Activated T-cell treated with anti-CD3 and anti-CD28 coated beads, Interleukin-2, amount 50 U/mL, for 72 hours (primary cell): ENCODE results near the gene ELN. TPM values are rescaled to one million over a fixed set of nuclear protein-coding genes. Genes with fewer than 3 reads are reported as not detected.

Experiments used
- ATAC-seq, 2 donors: fragments of 150-1000 bp; cut with Tn5 transposase; replicated peaks in 1 of 2; 2 replicates each; pipeline ENCODE4 v1.10.0; 2021; ENCODE audit warnings: moderate library complexity in 2 of 2, mild to moderate bottlenecking in 1 of 2
- DNase-seq, 2 donors: peaks; one replicate each; pipeline ENCODE4 v3.0.0; 2021 to 2022; ENCODE audit warnings: mixed read lengths in 1 of 2
- H3K27ac Mint-ChIP-seq: one replicate; pipeline ENCODE4 v1.8.0; 2022; ENCODE audit warnings: mild to moderate bottlenecking, moderate library complexity, mixed read lengths
- H3K27me3 Mint-ChIP-seq: one replicate; pipeline ENCODE4 v1.8.0; 2022; ENCODE audit warnings: low read depth, mixed read lengths
- H3K36me3 Mint-ChIP-seq, 2 donors: one replicate each; pipeline ENCODE4 v1.8.0; 2022; ENCODE audit warnings: mixed read lengths in 2 of 2, mild to moderate bottlenecking in 1 of 2; ENCODE audit not compliant: insufficient read depth in 2 of 2
- H3K4me1 Mint-ChIP-seq: one replicate; pipeline ENCODE4 v1.8.0; 2022; ENCODE audit warnings: low read depth, mixed read lengths
- H3K4me3 Mint-ChIP-seq, 2 donors: one replicate each; pipeline ENCODE4 v1.8.0; 2022; ENCODE audit warnings: mild to moderate bottlenecking in 2 of 2, mixed read lengths in 2 of 2, moderate library complexity in 2 of 2
- H3K9me3 Mint-ChIP-seq, 2 donors: one replicate each; pipeline ENCODE4 v1.8.0; 2022; ENCODE audit warnings: mixed read lengths in 2 of 2
- total RNA-seq, 2 donors: library from RNA; stranded (reverse); gene quantifications; one replicate each; pipeline ENCODE4 v1.2.3, GENCODE V29; 2022

ELN gene
- total RNA-seq, 2 donors from 2014 or later: not detected

DNA sequence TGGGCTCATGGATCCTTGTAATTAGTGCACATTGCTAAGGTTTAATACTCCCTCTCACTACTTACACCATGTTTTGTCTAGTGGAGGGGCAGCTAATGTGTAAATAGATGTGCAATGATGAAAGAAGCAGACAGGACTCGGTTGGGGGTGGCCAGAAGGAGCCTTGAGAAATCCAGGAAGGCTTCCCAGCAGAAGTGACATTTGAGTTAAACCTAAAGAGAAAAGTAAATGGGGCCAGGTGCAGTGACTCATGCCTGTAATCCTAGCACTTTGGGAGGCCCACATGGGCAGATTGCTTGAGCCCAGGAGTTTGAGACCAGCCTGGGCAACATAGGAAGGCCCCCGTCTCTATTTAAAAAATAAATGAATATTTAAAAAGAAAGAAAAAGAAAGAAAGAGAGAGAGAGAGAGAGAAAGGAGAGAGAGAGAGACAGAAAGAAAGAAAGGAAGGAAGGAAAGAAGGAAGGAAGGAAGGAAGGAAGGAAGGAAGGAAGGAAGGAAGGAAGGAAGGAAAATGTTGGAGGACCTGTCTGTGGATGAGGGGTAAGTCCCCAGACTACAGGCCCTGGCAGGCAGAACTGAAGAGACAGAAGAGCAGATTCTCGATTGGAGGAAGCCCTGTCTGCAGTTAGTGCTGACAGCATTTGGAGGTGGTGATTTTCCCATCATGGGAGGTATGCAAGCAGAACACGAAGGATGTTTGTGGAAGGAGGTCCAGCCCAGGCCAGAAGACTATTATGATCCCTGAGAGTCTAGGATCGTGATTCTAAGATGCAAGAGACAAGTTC lies 3.6 kb downstream of the ELN start:
- Mint-ChIP-seq H3K9me3 (no peaks in the 10 kb centered on the region), H3K27ac (no peak overlapping the region), H3K4me3 (no peak overlapping the region), H3K36me3 (no peaks in the 10 kb centered on the region), H3K27me3 (peaks cover 34% of the 10 kb centered on the region), H3K4me1 (peaks cover 9% of the 10 kb centered on the region)
- ATAC-seq (no peak), DNase-seq (no peak)

DNA sequence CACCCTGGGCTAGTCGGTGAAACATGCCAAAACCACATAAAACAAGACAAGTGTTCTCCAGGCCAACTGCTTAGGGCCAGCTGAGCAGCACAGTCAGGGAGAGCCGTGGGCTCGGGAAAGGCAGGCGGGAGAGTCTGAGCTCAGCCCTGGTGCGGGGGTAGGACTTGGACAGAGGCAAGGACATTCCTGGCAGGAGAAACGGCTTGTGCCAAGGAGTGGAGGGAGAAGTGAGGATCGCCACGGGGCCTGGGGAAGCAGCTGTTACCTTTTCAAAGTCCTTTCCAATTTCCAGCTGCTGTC lies 4.2 kb downstream of the ELN start:
- no peaks in the 10 kb centered on the region for H3K9me3 Mint-ChIP-seq
- no peak overlapping the region for H3K27ac Mint-ChIP-seq
- peaks cover 6% of the 10 kb centered on the region for H3K4me1 Mint-ChIP-seq
- H3K36me3 Mint-ChIP-seq: no peaks in the 10 kb centered on the region
- peaks cover 29% of the 10 kb centered on the region for H3K27me3 Mint-ChIP-seq
- H3K4me3 Mint-ChIP-seq: no peak overlapping the region
- ATAC-seq (no peak), DNase-seq (no peak)

DNA sequence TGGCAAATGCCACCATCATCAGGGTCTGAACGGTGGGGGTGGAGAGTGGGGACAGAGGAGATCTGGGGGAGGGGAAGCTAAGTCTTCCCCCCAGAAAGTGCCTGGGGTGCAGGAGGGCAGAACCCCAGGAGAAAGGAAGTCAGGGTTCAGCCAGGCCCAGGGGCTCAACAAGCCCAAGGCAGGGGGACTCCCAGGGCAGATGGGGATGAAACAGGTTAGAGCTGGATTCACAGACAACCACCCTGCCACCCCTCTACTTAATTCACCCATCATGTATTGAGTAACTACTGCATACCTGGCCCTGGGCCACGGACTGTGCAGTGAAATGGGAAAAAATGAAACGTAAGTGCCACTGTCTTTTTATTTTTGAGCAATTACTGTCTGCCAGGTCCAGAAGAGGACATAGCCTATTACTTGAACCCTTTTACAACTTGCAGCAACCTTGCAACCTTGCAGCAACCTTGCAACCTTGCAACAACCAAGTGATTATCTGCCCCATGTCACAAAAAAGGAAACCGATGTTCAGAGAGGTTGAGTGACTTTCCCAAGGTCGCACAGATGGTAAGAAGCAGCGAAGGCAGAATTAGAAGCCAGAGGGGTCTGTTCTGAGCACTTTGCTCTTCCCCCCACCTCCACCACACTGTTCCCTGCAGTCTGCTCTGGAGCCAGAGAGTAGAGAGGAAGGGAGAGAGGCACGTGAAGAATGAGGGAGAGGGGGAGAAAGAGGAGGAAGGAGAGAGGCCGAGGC lies 4.8 kb downstream of the ELN start:
- H3K27me3 Mint-ChIP-seq: peaks cover 27% of the 10 kb centered on the region
- ATAC-seq (no peak), DNase-seq (no peak)
- H3K27ac Mint-ChIP-seq: no peak overlapping the region
- no peaks in the 10 kb centered on the region for H3K9me3 Mint-ChIP-seq
- H3K36me3 Mint-ChIP-seq: no peaks in the 10 kb centered on the region
- H3K4me1 Mint-ChIP-seq: peaks cover 6% of the 10 kb centered on the region
- no peak overlapping the region for H3K4me3 Mint-ChIP-seq

DNA sequence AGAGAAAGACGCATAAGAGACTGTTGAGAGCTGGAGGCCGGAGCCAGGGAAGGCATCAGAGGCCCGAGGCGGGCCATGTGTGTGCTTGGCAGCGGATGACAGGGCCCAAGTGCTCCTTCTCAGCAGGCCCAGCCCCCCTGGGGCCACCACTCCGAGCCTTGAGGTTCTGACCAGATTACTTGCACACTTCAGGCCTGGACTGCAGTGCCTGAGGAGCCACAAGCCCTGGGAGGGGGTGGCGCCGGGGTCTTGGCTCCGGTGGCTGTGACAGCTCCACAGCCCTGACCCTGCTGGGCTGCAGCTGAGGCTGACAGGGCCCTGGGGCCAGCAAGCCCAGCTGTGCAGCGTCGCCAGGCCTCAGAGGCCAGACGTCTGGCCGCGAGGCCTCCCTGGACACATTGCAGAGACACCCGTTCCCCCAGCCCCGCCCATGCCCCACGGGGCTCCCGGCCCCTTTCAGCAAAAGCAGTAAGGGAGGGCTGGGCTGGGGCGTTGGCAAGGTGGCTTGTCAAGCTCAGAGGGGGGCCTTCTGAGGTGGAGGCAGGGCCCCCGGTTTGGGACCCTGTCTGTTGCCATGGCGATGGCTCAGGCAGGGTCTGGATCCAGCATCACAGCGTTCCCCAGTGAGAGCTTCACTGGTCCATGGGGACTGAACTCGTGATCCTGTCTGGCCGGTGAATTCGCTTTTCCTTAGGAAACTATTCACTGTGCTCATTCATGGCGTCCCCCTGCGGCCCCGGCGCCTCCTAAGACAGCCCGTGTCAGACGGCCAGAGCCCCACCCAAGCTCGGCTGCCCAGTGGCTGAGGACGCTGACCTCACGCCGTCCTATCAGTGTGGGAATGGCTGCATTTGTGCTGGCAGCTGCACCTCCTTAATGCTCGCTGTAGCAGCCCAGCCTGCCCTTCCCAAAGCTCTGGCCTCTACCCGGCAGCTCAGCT lies 5.7 kb downstream of the ELN start:
- DNase-seq (no peak), ATAC-seq (no peak)
- Mint-ChIP-seq H3K4me3 (no peak overlapping the region), H3K36me3 (no peaks in the 10 kb centered on the region), H3K4me1 (peaks cover 6% of the 10 kb centered on the region), H3K27me3 (peaks cover 25% of the 10 kb centered on the region), H3K9me3 (no peaks in the 10 kb centered on the region), H3K27ac (no peak overlapping the region)

DNA sequence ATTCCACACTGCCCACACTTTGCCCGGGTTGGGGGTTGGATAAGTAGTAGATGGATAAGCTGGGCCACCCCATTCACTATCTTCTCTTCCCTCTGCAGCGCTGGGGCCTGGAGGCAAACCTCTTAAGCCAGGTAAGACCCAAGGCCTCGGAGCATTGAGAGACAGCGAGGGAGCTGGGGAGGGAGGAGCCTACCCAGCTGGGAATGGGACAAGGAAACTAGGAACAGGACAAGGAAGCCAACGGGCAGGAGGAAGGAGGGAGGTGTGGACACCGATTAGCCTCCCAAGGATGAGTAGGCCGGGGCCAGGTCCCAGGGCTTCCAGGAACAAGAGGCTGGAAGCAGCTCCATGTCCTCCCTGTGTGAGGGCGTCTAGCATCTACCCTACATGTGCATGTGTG lies 9.6 kb downstream of the ELN start:
- DNase-seq: no peak
- H3K27ac Mint-ChIP-seq: no peak overlapping the region
- no peaks in the 10 kb centered on the region for H3K36me3 Mint-ChIP-seq
- no peak overlapping the region for H3K4me3 Mint-ChIP-seq
- no peaks in the 10 kb centered on the region for H3K4me1 Mint-ChIP-seq
- H3K27me3 Mint-ChIP-seq: no peaks in the 10 kb centered on the region
- no peak for ATAC-seq
- no peaks in the 10 kb centered on the region for H3K9me3 Mint-ChIP-seq

DNA sequence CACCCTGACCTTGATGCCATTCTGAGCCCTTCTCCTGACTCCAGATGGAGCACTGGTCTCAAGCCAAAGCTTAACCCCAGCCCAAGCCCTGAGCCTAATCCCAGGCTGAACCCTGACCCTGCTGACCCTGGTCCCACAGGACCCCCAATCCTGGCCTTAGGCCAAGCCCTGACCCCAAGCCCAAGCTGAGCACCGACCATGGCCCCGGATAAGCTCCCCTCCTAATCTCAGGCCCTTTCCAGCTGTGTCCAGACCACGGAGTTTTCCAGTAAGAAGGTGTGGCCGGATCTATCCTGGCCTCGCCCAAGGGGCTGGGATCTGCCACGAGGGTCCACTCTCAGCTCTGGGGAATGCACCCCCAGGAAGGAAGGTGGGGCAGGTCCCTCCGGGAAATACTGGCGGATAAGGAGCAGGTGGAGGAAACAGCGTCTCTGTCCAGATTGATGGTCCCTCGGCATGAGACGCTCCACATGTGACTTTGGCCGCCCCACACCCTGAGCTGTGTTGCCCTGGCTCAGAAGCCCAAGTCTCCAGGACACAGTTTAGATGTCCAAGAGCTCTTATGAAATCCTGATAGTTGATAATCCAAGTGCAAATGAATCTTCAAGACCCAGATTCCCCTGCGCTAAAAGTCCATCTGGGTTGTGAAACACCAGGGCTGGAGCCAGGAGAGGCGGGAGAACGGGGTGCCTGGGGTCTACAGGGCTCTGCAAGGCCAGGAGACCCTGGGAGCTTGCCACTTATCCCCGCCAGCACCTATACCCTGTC lies 10.4 kb downstream of the ELN start:
- ATAC-seq (no peak), DNase-seq (no peak)
- Mint-ChIP-seq H3K9me3 (no peaks in the 10 kb centered on the region), H3K36me3 (no peaks in the 10 kb centered on the region), H3K4me3 (no peak overlapping the region), H3K27ac (no peak overlapping the region), H3K4me1 (no peaks in the 10 kb centered on the region), H3K27me3 (no peaks in the 10 kb centered on the region)

DNA sequence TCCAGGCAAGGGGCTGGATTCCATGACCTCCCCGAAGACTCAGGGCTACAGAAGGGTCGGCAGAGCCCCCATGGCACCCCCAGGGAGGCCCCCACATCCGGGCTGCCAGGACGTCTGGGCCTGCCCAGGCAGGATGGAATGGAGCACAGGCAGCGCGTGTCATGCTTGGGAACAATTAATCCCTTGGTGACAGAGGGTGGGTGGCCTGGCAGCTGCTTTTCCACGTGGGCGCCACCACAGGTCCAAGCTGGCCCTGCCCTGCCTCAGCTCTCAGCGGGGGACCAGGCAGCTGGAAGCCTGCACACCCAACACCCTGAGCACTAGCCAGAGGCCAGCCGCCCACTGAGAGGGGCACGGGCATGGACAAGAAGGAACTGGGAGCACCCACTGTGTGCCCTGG lies 11.4 kb downstream of the ELN start:
- Mint-ChIP-seq H3K36me3 (no peaks in the 10 kb centered on the region), H3K9me3 (no peaks in the 10 kb centered on the region), H3K27me3 (no peaks in the 10 kb centered on the region), H3K4me3 (no peak overlapping the region), H3K4me1 (no peaks in the 10 kb centered on the region), H3K27ac (no peak overlapping the region)
- DNase-seq (no peak), ATAC-seq (no peak)

DNA sequence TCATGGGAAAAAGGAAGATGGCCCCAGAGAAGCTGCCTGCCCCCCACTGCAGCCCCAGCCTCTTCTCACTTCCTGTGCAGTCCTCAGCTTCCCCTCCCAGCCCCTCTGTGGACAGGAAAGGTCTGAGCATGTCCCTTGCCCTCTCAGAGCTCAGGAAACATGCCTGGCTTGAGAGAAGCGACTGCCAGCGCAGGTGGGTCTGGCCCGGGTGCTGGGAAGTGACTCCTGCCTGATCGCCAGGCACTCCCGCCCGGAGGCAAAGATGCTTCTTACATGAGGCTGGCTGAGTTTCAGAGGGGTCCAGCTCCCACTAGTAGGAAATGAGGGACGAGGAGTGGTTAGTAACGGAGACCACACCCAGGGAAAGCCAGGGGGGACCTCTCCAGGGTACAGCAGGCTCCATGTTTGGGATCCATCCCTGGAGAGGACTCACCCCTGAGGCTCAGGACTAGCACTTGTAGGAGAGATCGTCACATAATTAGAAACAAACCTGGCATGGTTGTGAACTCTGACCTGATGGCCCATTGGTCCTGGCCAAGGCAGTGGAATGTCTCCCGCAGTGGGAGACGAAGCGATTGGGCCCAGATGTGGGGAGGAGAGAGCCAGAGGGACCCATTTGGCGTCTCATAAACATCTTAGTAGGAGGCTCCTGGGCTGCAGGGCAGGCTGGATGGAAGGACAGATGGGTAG lies 12.3 kb downstream of the ELN start:
- H3K9me3 Mint-ChIP-seq: no peaks in the 10 kb centered on the region
- H3K27ac Mint-ChIP-seq: no peak overlapping the region
- no peaks in the 10 kb centered on the region for H3K27me3 Mint-ChIP-seq
- no peak overlapping the region for H3K4me3 Mint-ChIP-seq
- DNase-seq (no peak), ATAC-seq (no peak)
- no peaks in the 10 kb centered on the region for H3K36me3 Mint-ChIP-seq
- H3K4me1 Mint-ChIP-seq: no peaks in the 10 kb centered on the region

DNA sequence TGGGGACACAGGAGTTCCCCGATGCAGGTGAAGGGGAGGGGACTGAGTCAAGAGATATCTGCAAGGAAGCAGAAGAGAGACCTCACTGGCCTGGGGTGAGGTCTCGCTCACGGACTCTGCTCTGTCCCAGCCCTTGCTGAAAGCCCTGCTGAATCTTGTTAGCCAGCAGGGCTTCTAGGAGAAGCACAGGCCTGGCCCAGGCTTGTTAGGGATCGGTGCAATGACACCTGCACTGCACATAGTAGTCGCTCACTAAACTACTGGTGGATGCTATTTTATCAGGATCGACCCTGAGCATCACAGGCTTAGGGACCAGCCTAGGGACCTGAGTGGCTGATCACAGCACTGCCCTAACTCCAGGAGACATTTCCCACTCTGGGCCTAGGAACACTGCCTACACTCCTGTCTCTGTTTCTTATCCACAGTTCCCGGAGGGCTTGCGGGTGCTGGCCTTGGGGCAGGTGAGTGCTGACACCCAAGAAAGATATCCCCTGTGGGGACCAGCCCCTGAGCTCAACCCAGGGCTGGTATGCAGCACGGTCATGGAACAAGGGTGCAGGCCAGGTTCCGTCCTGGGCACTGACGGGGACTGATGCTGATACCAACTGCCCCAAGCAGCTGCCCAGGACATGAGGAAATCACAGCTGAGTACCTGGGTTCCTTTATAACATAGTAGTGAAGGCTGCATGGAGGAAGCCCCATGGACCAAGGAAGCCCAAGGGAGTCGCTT lies 13.0 kb downstream of the ELN start:
- no peak for DNase-seq
- no peaks in the 10 kb centered on the region for H3K36me3 Mint-ChIP-seq
- no peak overlapping the region for H3K27ac Mint-ChIP-seq
- no peaks in the 10 kb centered on the region for H3K4me1 Mint-ChIP-seq
- H3K4me3 Mint-ChIP-seq: no peak overlapping the region
- H3K27me3 Mint-ChIP-seq: no peaks in the 10 kb centered on the region
- no peaks in the 10 kb centered on the region for H3K9me3 Mint-ChIP-seq
- ATAC-seq: peak in 1 of 2 donors; percentile 11

DNA sequence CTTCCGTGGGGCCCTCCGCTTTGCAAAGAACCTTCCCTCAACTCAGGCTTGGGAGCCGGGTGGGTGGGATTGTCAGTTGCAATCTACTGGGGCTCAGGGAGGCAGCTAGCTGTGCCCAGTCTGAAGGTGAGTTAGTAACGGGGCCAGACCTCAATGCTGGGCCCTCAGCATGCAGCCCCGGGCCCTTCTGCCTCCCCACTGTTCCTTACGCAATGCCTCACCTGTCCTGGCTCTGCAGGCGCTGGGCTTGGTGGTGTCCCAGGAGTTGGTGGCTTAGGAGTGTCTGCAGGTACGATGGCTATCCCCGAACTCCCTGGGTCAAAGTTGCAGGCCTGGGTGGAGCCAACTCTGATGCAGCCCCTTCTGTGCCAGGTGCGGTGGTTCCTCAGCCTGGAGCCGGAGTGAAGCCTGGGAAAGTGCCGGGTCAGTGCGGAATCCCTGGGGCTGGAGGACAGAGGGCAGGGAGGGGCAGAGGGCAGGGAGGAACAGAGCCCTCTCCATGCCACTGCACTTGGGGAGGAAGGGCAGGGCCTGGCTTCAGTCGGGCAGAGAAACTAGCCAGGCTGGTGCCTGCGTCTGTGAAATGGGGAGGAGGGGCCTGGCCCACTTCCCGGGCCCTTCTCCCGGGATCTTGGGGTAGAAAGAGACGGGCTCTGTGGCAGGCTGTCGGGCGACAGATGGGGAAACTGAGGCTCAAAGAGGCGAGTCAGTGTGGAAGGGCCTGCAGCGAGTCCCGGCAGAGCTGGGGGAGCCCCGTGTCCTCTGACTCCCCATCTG lies 15.0 kb downstream of the ELN start:
- Mint-ChIP-seq H3K9me3 (no peaks in the 10 kb centered on the region), H3K27ac (no peak overlapping the region), H3K27me3 (no peaks in the 10 kb centered on the region), H3K36me3 (no peaks in the 10 kb centered on the region), H3K4me1 (no peaks in the 10 kb centered on the region), H3K4me3 (no peak overlapping the region)
- DNase-seq (no peak), ATAC-seq (no peak)

DNA sequence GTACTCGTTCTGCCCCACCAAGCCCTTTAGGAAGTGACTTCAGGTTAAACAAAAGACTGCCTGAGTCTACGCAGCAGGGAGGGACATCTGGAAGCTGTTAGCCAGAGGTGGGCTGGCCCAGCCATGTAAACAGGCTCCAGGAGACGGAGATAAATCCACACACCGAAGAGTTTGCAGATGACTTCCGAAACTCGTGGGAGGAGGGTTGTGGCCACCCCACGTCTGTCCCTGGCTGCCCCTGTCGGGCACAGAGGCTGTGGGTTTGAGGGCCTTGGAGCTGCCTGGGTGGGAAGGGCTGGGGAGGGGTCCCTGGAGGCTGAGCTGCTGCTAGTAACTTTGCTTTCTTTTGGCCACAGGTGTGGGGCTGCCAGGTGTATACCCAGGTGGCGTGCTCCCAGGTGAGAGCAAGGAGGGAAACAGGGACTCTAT lies 15.6 kb downstream of the ELN start:
- no peaks in the 10 kb centered on the region for H3K36me3 Mint-ChIP-seq
- H3K4me1 Mint-ChIP-seq: no peaks in the 10 kb centered on the region
- DNase-seq (no peak), ATAC-seq (no peak)
- H3K4me3 Mint-ChIP-seq: no peak overlapping the region
- H3K27me3 Mint-ChIP-seq: no peaks in the 10 kb centered on the region
- H3K27ac Mint-ChIP-seq: no peak overlapping the region
- H3K9me3 Mint-ChIP-seq: no peaks in the 10 kb centered on the region
